Testis (tissue), 2 donors: ENCODE data around the gene FAM107A.

ENCODE experiments used
- POLR2A ChIP-seq: fragments of 450-650 bp; IDR thresholded peaks from one replicate; pipeline ENCODE4 v1.6.1; 2017; ENCODE audit warnings: antibody characterized with exemption, mild to moderate bottlenecking, moderate library complexity
- TF ChIP-seq, protein P1 (sequence below), 3 experiments: fragments of 450-650 bp in 2 of 3; fragments of 200-600 bp in 1 of 3; sonication (generic) in 1 of 3; IDR thresholded peaks; one replicate each; pipeline ENCODE4 v1.5.1; 2016 to 2019; ENCODE audit warnings: antibody characterized with exemption in 3 of 3, mild to moderate bottlenecking in 2 of 3, moderate library complexity in 1 of 3

GRCh38 chr3:58572634-58573230, 4.5 kb downstream of the FAM107A start:
- TF ChIP-seq, protein P1, sequence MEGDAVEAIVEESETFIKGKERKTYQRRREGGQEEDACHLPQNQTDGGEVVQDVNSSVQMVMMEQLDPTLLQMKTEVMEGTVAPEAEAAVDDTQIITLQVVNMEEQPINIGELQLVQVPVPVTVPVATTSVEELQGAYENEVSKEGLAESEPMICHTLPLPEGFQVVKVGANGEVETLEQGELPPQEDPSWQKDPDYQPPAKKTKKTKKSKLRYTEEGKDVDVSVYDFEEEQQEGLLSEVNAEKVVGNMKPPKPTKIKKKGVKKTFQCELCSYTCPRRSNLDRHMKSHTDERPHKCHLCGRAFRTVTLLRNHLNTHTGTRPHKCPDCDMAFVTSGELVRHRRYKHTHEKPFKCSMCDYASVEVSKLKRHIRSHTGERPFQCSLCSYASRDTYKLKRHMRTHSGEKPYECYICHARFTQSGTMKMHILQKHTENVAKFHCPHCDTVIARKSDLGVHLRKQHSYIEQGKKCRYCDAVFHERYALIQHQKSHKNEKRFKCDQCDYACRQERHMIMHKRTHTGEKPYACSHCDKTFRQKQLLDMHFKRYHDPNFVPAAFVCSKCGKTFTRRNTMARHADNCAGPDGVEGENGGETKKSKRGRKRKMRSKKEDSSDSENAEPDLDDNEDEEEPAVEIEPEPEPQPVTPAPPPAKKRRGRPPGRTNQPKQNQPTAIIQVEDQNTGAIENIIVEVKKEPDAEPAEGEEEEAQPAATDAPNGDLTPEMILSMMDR (IDR thresholded peaks at IDR 0.05): no peak
- TF ChIP-seq POLR2A: no peak
